Astrocyte of the cerebellum (primary cell): Measurements from ENCODE around the gene CCDC9B.

Experiments used
- DNase-seq: peaks from one replicate; pipeline ENCODE4 v3.0.0-alpha.2; 2011; ENCODE audit warnings: low read depth
- H3K4me3 ChIP-seq: 2 replicates; pipeline ENCODE4 v1.5.1; 2011; ENCODE audit warnings: mild to moderate bottlenecking, low read depth, low read length, moderate library complexity
- in situ Hi-C: cut with HindIII; loops from 2 replicates; pipeline ENCODE4 v1.10.0; 2017; ENCODE audit warnings: low sequenced_read_pairs
- TF ChIP-seq, protein P1 (sequence below): IDR thresholded peaks from 2 replicates; pipeline ENCODE4 v1.5.1; 2012; ENCODE audit warnings: low read length, low read depth, moderate library complexity, mild to moderate bottlenecking; ENCODE audit errors: missing control alignments

The CCDC9B gene

DNA sequence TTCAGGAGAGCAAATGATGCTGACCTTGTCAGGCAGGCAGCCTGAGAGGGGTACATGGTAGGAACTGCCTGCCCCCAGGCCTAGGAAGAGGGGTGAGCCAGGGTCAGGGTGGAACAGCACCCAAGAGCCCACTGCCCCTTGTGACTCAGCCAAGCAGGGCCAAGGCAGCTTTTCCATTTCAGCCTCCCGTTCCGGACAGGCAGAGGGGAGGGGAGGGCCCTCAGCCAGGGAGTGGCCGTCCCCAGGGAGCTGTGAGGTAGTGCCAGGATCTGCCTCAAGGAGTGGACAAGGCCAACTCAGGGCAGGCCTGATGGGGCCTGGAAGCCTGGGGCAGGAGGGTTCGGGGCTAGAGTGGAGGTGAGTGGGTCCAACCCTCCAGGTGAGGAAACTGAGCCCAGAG, 52.8 kb downstream of the CCDC9B start:
- DNase-seq = no peak
- H3K4me3 ChIP-seq = no peak overlapping the region
- TF ChIP-seq, protein P1, sequence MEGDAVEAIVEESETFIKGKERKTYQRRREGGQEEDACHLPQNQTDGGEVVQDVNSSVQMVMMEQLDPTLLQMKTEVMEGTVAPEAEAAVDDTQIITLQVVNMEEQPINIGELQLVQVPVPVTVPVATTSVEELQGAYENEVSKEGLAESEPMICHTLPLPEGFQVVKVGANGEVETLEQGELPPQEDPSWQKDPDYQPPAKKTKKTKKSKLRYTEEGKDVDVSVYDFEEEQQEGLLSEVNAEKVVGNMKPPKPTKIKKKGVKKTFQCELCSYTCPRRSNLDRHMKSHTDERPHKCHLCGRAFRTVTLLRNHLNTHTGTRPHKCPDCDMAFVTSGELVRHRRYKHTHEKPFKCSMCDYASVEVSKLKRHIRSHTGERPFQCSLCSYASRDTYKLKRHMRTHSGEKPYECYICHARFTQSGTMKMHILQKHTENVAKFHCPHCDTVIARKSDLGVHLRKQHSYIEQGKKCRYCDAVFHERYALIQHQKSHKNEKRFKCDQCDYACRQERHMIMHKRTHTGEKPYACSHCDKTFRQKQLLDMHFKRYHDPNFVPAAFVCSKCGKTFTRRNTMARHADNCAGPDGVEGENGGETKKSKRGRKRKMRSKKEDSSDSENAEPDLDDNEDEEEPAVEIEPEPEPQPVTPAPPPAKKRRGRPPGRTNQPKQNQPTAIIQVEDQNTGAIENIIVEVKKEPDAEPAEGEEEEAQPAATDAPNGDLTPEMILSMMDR = no peak
- in situ Hi-C loops = no loop called here

DNA sequence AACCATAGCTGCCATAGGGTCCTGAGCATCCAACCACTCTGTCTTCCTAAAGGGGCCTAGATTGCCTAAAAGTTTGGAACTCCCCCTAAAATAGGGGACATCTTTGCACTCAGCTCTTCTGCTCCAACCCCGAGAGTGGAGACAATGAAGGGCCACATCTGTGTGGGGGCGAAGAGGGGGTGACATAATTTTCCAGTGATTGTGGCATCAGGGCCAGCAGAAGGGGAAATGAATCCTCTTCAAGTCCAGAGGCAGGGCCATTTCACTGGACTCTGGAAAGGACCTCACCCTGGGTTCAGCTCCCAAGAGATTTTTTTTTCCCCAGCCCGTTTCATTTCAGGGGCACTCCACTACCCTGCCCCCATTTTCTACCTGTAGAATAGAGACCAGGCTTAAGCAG, 53.2 kb downstream of the CCDC9B start:
- no peak for DNase-seq
- in situ Hi-C loops = no loop called here
- H3K4me3 ChIP-seq = no peak overlapping the region
- TF ChIP-seq, protein P1 = no peak

DNA sequence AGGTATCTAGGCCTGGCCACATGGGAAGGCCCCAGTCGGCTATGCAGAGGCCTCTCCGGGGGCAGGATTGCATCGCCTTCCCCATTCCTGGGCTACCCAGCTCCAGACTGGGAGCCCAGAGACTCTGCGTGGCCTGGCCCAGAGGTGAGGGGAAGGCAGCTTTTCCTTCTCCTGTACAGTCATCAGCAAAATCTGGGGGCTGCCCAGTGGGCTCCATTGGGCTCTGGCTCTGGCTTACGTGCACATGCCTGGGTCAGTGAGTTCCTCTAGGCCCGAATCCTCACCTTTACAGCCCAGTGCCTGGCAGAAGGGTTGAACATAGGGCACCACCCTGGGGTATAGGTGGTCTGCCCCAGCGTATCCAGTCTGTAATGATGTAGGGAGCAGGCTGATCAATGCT, 53.9 kb downstream of the CCDC9B start:
- in situ Hi-C loops = no loop called here
- DNase-seq = no peak
- H3K4me3 ChIP-seq = no peak overlapping the region
- TF ChIP-seq, protein P1 = no peak

DNA sequence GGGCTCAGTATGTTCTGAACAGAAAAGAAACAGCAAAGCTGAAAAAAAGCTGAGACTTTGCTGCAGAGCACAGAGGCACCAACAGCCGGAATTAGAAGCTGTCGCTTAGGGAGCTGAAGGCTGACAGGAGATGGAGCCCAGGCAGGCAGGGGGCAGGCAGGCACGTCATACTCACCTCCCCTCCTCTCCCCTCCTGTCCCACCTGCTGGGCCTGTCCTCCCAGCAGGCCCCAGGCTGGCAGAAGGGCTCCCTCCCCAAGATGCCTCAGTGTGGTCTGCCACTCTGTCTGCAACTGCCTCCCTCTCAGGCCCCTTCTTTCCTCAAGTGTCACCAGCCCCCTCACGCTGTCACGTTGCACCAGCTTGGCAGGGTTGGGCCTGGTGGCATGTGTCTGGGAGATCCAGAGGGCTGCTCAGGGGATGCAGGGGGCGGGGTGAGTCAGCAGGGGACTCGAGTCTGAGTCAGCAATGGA, 54.6 kb downstream of the CCDC9B start:
- no peak for DNase-seq
- TF ChIP-seq, protein P1 = no peak
- in situ Hi-C loops = no loop called here
- H3K4me3 ChIP-seq = no peak overlapping the region

DNA sequence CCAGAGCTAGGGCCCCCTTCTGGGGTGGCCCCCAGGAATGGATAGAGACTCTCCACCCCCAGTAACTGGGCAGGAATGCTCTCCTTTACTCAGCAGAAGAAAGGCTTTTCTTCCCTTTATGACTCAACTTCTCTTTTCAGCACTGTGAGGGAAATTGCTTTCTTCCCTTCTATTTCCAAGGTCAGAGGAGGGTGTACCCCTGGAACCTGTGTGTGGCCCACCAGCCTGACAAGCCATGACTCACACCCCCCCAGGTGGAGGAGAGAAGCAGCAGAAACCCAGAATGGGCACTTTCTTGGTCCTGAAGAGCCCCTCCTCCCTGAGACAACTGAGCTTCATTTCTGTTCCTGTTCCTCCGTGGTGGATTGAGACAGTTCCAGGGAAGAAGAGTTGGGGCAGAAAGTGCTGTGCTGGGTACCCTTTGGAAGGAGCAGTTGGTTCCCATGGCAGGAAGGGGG, 55.2 kb downstream of the CCDC9B start:
- no peak for DNase-seq
- in situ Hi-C loops = no loop called here
- no peak overlapping the region for H3K4me3 ChIP-seq
- TF ChIP-seq, protein P1 = no peak

DNA sequence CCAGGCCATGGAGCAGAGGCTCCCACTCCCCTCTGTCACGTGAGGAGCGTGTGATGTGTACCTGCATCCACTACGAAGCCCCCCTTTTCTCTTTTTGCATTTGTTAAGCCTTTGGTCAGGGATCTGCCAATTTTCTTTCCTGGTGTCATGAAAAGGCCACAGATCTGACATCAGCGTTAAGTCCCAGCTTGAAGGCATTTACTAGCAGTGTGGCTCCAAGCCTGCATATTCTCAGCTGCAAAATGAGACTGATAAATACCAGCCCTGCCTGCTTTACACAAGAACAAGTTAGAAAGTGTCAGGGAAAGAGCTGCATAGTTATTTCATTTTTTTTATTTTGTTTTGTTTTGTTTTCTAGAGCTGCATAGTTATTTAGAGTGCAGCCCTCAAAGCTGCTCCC, 55.6 kb downstream of the CCDC9B start:
- no peak for DNase-seq
- in situ Hi-C loops = no loop called here
- no peak overlapping the region for H3K4me3 ChIP-seq
- TF ChIP-seq, protein P1 = no peak
